GM12874 (cell line): ENCODE data around the gene PFKFB3.

ENCODE experiments used
- CTCF ChIP-seq: IDR thresholded peaks from 2 replicates; pipeline ENCODE4 v1.5.1; 2011; ENCODE audit warnings: low read depth, mild to moderate bottlenecking, control low read depth, low read length, moderate library complexity; ENCODE audit not compliant: insufficient read depth

Gene PFKFB3

GRCh38 chr10:6239213-6239991, 36.7 kb downstream of the PFKFB3 start:
- TF ChIP-seq CTCF, result no peak

GRCh38 chr10:6240254-6240653, 37.5 kb downstream of the PFKFB3 start:
- TF ChIP-seq CTCF, result no peak

GRCh38 chr10:6242089-6242488, 39.4 kb downstream of the PFKFB3 start:
- TF ChIP-seq CTCF, result no peak

- TF ChIP-seq CTCF, result no peak
Measured at GRCh38 chr10:6244510-6244909, 41.8 kb downstream of the PFKFB3 start.

GRCh38 chr10:6247041-6247712, 44.4 kb downstream of the PFKFB3 start:
- TF ChIP-seq CTCF, result no peak

- no peak for TF ChIP-seq CTCF
Measured at GRCh38 chr10:6249698-6250097, 47.0 kb downstream of the PFKFB3 start.

GRCh38 chr10:6250745-6251144, 48.0 kb downstream of the PFKFB3 start:
- no peak for TF ChIP-seq CTCF
